SKM-1 treated with dmso at 0.1 percent for 144 hours (cell line): ENCODE results near the gene KDM2A.
"Not testable (repeated sequence)": the region's sequence is repeated elsewhere in the genome, so short reads cannot be mapped to it uniquely, and the experiment has no call there.

Experiments
- DNase-seq: peaks from one replicate; lab custom pipeline; 2025; ENCODE audit not compliant: unreplicated experiment; lab: John Stamatoyannopoulos, UW

The KDM2A gene

GRCh38 chr11:67117672-67118180 lies 1.3 kb upstream of the KDM2A start:
- no peak for DNase-seq

DNA sequence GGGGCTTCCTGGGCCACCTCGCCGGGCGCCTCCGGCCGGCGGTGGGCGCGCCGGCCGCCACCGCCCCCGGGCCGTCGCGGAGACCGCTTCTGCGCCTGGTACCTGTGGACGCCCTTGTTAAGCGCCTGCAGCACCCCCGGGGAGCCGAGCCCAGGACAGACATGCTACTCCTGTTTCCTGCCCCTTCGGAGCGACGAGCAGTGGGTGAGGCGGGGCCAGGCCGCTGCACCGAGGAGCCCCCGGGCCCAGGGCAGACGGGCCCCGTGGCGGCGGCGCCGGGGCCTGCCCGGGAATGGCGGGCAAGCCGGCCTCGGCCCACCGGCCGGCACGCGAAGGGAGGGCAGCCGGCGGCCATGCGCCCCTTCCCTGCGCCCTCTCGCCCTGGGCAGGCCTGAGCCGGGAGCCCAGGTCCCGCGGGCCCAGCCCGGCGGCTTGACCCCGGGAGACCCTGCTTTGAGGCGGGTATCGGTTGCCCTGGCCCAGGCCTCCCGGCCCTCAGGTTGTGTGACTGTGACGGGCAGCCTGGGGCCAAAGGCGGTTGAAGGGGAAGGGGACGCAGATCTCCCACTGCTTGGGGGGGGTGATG lies 789 bp upstream of the KDM2A start:
- no peak for DNase-seq

DNA sequence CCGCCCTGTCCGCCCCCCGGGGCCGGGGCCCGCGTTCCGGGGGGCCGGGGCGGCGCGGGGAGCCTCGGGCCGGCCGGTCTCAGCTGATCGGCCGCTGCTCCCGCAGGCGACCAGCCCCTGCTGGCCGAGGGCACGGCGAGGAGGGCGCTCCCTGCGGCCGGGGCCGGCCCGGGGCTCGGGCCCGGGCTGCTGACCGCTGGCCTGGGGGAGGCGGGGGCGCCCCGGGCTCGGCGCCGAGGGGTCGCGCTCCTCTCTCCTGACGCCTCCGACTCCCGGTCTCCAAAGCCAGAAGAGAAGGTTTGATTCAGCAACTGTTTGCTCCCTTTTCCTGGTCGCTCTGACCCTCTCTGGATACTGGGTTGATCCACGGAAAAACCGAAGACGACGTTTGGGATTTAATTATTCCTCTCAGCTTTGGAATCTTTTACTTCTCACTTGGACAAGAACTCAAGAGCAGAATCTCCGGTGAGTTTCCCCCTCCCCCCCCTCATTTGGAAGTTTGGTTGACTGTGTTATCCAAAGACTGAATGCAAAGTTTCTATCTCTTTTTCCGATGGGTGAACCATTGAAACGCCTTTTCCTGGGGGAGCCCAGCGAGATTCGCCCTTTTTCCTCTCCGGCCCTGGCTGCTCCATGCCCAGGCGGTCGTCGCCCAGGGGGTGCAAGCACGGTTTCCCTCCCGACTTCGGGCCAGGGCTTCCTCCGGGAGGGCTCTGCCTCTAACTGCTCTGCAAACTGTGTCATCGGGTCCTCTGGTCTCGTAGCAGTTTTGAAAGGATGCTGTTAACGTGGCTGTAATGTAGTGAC lies 725 bp downstream of the KDM2A start:
- no peak for DNase-seq

DNA sequence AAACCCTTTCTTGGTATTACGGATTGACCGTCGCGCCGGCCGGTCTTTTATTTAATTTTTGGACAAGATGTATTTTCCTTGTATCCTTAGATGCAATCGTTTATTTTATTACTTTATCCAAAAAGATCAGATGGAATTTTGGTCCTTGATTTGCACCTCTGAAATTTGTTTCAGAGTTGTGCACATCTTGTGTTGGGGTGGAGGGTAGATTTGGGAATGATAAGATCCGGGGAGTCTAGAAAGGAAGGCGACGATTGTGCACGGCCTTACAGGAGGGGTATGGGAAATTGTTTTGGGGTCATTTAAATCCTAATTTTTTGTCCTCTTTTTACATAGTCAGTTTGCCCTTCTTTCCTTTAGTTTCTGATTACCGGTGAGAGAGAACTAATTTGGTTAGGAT lies 1.4 kb downstream of the KDM2A start:
- DNase-seq = no peak

GRCh38 chr11:67120881-67121710 lies 2.0 kb downstream of the KDM2A start:
- peak; percentile 94 for DNase-seq

- not testable (repeated sequence) for DNase-seq
These were observed 4.7 kb downstream of the KDM2A start for GRCh38 chr11:67123801-67124200.

- DNase-seq = not testable (repeated sequence)
These were observed 7.2 kb downstream of the KDM2A start for GRCh38 chr11:67126243-67126642.

- no peak for DNase-seq
These were observed 7.9 kb downstream of the KDM2A start for GRCh38 chr11:67126986-67127385.

- not testable (repeated sequence) for DNase-seq
These were observed 11.8 kb downstream of the KDM2A start for GRCh38 chr11:67130861-67131260.

DNA sequence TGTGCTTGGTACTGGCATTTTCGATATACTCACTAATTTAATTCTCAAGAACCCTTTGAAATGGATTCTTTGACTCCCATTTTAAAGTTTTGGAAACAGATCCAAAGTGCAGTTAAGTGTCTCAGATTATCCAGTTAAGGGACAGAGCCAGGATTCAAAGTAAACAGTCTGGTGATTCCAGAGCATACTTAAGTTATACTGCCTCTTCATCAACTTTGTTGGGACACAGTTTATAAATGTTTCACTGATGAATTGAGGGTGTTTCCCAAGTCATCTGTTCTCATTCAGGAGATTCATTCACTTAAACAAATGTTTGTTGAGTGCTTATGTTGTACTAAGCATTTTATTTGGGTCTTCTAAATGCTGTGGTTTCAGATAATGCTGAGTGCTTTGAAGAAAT lies 17.1 kb downstream of the KDM2A start:
- no peak for DNase-seq

GRCh38 chr11:67138922-67139321 lies 19.9 kb downstream of the KDM2A start:
- DNase-seq = no peak

GRCh38 chr11:67146516-67147226 lies 27.6 kb downstream of the KDM2A start:
- no peak for DNase-seq

DNA sequence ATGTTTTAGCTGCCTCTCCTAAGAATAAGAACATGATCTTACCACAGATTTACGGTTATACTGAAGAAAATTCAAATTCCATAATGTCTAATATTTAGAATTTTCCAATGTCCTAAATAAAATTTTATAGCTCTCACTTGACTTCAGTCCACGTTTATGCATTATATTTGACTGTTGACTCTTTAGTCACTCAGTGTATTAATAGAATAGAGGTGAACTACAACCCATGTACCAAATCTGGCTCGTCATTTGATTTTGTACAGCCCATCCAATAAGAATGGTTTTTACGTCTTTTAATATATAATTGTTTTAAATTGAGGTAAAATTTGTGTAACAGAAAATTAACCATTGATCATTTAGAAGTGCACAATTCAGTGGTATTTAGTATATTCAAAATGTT lies 34.9 kb downstream of the KDM2A start:
- DNase-seq = no peak

GRCh38 chr11:67154726-67155125 lies 35.7 kb downstream of the KDM2A start:
- DNase-seq = no peak

DNA sequence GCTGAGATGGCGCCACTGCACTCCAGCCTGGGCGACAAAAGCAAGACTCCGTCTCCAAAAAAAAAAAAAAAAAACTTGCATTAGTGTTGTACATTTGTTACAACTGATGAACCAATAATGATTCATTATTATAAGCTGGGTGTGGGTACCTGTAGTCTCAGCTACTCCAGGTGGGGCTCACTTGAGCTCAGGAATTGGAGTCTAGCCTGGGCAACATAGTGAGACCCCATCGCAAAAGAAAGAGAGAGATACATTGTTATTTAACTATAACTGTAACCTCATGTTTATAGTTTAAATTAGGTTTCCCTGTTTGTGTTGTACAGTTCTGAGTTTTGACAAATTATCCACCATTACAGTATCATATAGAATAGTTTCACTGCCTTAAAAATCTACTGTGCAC lies 38.6 kb downstream of the KDM2A start:
- no peak for DNase-seq

GRCh38 chr11:67158221-67158620 lies 39.2 kb downstream of the KDM2A start:
- DNase-seq = no peak

DNA sequence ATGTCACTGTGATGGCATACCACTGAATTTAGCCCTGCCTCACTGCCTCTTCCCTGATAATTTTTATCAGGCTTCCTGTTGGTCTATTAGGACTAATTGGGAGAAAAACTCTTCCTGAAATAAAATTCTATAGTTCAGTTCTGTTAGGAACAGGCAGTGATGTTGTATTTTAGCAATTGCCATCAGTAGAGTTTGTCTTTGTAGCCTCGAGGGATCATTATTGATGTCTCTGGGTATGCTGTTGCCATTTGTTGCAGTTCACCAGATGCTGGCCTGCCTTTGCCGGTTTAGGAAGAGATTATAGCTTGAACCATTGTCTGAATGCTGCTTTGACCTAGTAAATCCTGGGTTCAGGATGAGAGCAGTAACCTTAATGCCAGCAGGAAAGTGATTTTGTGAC lies 41.0 kb downstream of the KDM2A start:
- no peak for DNase-seq

- DNase-seq = no peak
These were observed 42.1 kb downstream of the KDM2A start for GRCh38 chr11:67160872-67161783.

DNA sequence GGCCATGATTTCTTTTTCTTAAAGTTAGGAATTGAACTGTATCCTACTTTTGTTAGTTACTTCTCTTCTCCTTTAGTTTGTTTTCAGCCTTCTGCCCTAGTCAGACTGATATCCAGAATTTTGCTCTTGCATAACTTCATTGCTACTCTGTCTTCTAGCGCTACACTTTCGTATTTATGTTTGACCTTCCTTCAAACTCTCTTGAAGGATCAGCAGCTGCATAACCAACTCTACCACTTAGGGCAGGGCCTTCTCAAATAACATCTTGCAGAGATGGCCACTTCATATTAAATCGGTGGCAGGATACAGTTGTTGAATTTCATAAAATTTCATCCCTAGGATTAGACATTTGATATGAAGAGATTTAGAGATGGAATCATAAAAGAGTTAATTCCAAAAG lies 43.9 kb downstream of the KDM2A start:
- DNase-seq = no peak

DNA sequence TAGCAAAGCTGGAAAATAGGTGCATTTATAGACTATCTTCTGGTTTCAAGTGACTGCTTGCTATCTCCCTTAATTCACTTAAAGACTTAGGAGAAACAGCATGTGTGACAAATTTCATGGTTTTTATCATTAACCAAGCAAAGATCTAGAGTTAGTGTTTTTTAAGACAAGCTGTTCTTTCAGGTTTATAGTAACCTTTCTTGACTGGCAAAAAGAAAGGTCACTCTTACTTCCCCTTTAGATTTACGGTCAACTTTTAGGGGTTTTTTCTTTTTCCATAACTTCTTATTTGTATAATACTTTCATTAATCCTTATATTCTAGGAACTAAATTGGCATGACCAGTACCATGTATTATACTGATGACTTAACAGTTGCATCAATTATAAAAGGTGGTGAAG lies 46.6 kb downstream of the KDM2A start:
- DNase-seq = no peak
